OCI-LY7 (cell line): ENCODE data around the gene RAB30. TPM values are rescaled to one million over a fixed set of nuclear protein-coding genes. Genes with fewer than 3 reads are reported as not detected.

Source experiments
- BruUV-seq: library from RNA; stranded (reverse); fragments of 400-500 nt; replicated peaks from 2 replicates; lab custom pipeline; 2021; lab: Mats Ljungman, UMichigan
- CTCF ChIA-PET: fragments of 300-600 bp; sonication (Branson Sonifier 250); formaldehyde crosslinking; loops from one replicate; lab custom pipeline; 2022; ENCODE audit warnings: antibody characterized with exemption; ENCODE audit not compliant: unreplicated experiment; lab: Charles Lee
- POLR2A ChIA-PET: fragments of 300-600 bp; sonication (Branson Sonifier 250); formaldehyde crosslinking; loops from one replicate; lab custom pipeline; 2022; ENCODE audit warnings: antibody characterized with exemption; lab: Charles Lee
- DNase-seq: peaks from one replicate; pipeline ENCODE4 v3.0.0-alpha.2; 2015; ENCODE audit warnings: low spot score
- H2AFZ ChIP-seq: fragments of 200-600 bp; sonication (generic), shearing (Covaris generic); 2 replicates; pipeline ENCODE4 v1.6.1; 2014; ENCODE audit warnings: mild to moderate bottlenecking, antibody characterized with exemption, low read length, moderate library complexity
- H3K27ac ChIP-seq: fragments of 200-600 bp; sonication (generic); 2 replicates; pipeline ENCODE4 v1.5.1; 2014; ENCODE audit warnings: mixed run types, low read depth, mild to moderate bottlenecking, moderate library complexity, low read length, inconsistent platforms; ENCODE audit not compliant: poor library complexity, severe bottlenecking
- H3K36me3 ChIP-seq: fragments of 200-600 bp; sonication (generic); 2 replicates; pipeline ENCODE4 v1.6.1; 2014; ENCODE audit warnings: mild to moderate bottlenecking, antibody characterized with exemption, low read length, moderate library complexity, mixed read lengths; ENCODE audit not compliant: insufficient read depth
- H3K4me1 ChIP-seq: fragments of 200-600 bp; sonication (generic); 2 replicates; pipeline ENCODE4 v1.5.1; 2014; ENCODE audit warnings: mild to moderate bottlenecking, low read length; ENCODE audit not compliant: insufficient read depth, poor library complexity, severe bottlenecking
- H3K4me2 ChIP-seq: fragments of 200-600 bp; sonication (generic); 2 replicates; pipeline ENCODE4 v1.6.1; 2014; ENCODE audit warnings: mild to moderate bottlenecking, low read length
- H3K4me3 ChIP-seq: fragments of 200-600 bp; sonication (generic); 2 replicates; pipeline ENCODE4 v1.5.1; 2014; ENCODE audit warnings: mild to moderate bottlenecking, low read depth, low read length; ENCODE audit not compliant: poor library complexity, severe bottlenecking
- H3K79me2 ChIP-seq: fragments of 200-600 bp; sonication (generic); 2 replicates; pipeline ENCODE4 v1.6.1; 2016; ENCODE audit warnings: low read depth, mild to moderate bottlenecking, low read length, moderate library complexity, mixed read lengths; ENCODE audit not compliant: insufficient read depth
- H3K9me2 ChIP-seq: fragments of 200-600 bp; sonication (generic); 2 replicates; pipeline ENCODE4 v1.6.1; 2016; ENCODE audit warnings: mild to moderate bottlenecking, low read length, mixed read lengths; ENCODE audit not compliant: insufficient read depth
- H3K9me3 ChIP-seq: fragments of 200-600 bp; sonication (generic); 2 replicates; pipeline ENCODE4 v1.6.1; 2014; ENCODE audit warnings: mild to moderate bottlenecking, mixed run types, low read length, mixed read lengths
- H4K20me1 ChIP-seq: fragments of 200-600 bp; sonication (generic); 2 replicates; pipeline ENCODE4 v1.6.1; 2014; ENCODE audit warnings: mild to moderate bottlenecking, antibody characterized with exemption, low read length, moderate library complexity, mixed read lengths; ENCODE audit not compliant: insufficient read depth
- CTCF ChIP-seq: fragments of 200-600 bp; sonication (generic); conservative IDR thresholded peaks from 2 replicates; pipeline ENCODE4 v1.5.1; 2014; ENCODE audit warnings: mild to moderate bottlenecking, antibody characterized with exemption, low read length, moderate library complexity, mixed read lengths
- EZH2phosphoT487 ChIP-seq: fragments of 200-600 bp; sonication (generic); IDR thresholded peaks from 2 replicates; pipeline ENCODE4 v1.6.1; 2018; ENCODE audit warnings: low read depth, borderline replicate concordance, mild to moderate bottlenecking, mixed run types, antibody characterized with exemption, low read length, moderate library complexity, mixed read lengths
- intact Hi-C: fragments of 100-400 bp; cut with micrococcal nuclease; formaldehyde crosslinking; loops from one replicate; pipeline ENCODE4 v1.10.0; 2022; ENCODE audit not compliant: unreplicated experiment
- total RNA-seq, 2 experiments: library from RNA; depleted of rRNA in 1 of 2; stranded (reverse); fragments of >200 nt in 1 of 2; shearing (Covaris generic) in 1 of 2; gene quantifications; 2 replicates each; pipeline ENCODE4 v1.2.3, GENCODE V29; 2014 to 2022

Gene RAB30
- total RNA-seq, 2 experiments from 2014 or later, result 33.3 to 132 TPM

- H3K9me2 ChIP-seq, result no peaks in the 10 kb centered on the region
- peaks cover 49% of the 10 kb centered on the region for H3K4me1 ChIP-seq
- H3K79me2 ChIP-seq, result peaks cover 100% of the 10 kb centered on the region
- no peaks in the 10 kb centered on the region for H3K9me3 ChIP-seq
- no peak for DNase-seq
- ChIA-PET CTCF (interaction anchor here (1.6 kb wide), 1 partner anchor 10 kb away, joined by 5 read pairs; no protein-coding TSS in a partner anchor), POLR2A (interaction anchor here (0.7 to 3.9 kb wide), 8 partner anchors 8 to 78 kb away, joined by 3 to 23 read pairs (median 9); no protein-coding TSS in a partner anchor)
- H2AFZ ChIP-seq, result no peak overlapping the region
- no TSS peak for BruUV-seq
- H3K4me2 ChIP-seq, result peak overlapping the region; percentile 43
- no peak overlapping the region for H3K4me3 ChIP-seq
- peaks cover 54% of the 10 kb centered on the region for H3K36me3 ChIP-seq
- peaks cover 17% of the 10 kb centered on the region; the same call in 1 of the 2 replicates for H4K20me1 ChIP-seq
- TF ChIP-seq CTCF (no peak), EZH2phosphoT487 (no peak)
- no peak overlapping the region for H3K27ac ChIP-seq
- intact Hi-C loops, result loop anchor here (5.0 kb wide), 1 partner anchor 54 kb away; no protein-coding TSS in a partner anchor
These were observed 63.1 kb downstream of the RAB30 start for GRCh38 chr11:83008581-83008923.

DNA sequence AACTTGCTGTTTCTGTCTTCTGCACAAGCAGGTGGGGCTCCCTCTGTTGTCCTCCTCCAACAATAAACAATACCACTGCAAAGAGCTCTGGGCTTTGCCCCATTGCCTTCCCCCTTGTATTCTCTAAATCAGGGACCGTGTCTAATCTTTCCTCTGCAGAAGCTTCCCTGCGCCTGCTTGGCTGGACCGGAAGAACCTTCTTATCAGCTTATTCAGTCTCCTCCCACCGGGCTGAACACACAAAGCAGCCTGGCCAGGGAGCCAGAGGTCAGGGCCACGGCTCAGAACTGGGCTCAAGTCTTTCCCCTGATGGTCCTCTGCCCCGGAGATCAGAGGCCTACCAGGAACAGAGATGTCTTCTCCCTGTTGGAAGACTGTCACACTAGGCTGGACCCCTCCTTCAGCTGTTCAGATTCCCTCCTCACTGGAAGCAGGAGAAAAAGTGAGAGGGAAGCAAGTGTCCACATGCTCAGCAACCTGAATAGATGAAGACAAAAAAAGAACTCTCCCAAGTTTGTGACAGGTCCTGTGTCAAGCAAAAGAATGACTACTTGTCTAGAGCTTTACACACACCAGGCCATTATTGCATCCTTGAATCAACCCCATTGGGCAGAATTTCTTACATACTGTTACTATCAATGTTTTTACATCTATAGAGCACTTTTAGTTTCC lies 63.7 kb downstream of the RAB30 start:
- H2AFZ ChIP-seq, result no peak overlapping the region
- ChIA-PET CTCF (interaction anchor here (0.8 to 1.6 kb wide), 4 partner anchors 9 to 104 kb away, joined by 3 to 5 read pairs (median 4); no protein-coding TSS in a partner anchor), POLR2A (interaction anchor here (0.6 to 3.9 kb wide), 12 partner anchors 8 to 83 kb away, joined by 3 to 23 read pairs (median 6); no protein-coding TSS in a partner anchor)
- H3K4me2 ChIP-seq, result peak overlapping the region; percentile 43
- H3K36me3 ChIP-seq, result peaks cover 54% of the 10 kb centered on the region
- peak overlapping the region; percentile 0 for H3K4me3 ChIP-seq
- H3K9me3 ChIP-seq, result no peaks in the 10 kb centered on the region
- peak overlapping the region; percentile 47 for H3K27ac ChIP-seq
- TF ChIP-seq EZH2phosphoT487 (no peak), CTCF (peak; percentile 34; the same call in 1 of the 2 replicates)
- H3K9me2 ChIP-seq, result no peaks in the 10 kb centered on the region
- intact Hi-C loops, result loop anchor here (5.0 kb wide), 1 partner anchor 54 kb away; no protein-coding TSS in a partner anchor
- peak; percentile 54 for DNase-seq
- peaks cover 17% of the 10 kb centered on the region; the same call in 1 of the 2 replicates for H4K20me1 ChIP-seq
- H3K4me1 ChIP-seq, result peaks cover 49% of the 10 kb centered on the region
- H3K79me2 ChIP-seq, result peaks cover 99% of the 10 kb centered on the region
- no TSS peak for BruUV-seq
